ENCODE data around the gene RALGAPA1.

DNA sequence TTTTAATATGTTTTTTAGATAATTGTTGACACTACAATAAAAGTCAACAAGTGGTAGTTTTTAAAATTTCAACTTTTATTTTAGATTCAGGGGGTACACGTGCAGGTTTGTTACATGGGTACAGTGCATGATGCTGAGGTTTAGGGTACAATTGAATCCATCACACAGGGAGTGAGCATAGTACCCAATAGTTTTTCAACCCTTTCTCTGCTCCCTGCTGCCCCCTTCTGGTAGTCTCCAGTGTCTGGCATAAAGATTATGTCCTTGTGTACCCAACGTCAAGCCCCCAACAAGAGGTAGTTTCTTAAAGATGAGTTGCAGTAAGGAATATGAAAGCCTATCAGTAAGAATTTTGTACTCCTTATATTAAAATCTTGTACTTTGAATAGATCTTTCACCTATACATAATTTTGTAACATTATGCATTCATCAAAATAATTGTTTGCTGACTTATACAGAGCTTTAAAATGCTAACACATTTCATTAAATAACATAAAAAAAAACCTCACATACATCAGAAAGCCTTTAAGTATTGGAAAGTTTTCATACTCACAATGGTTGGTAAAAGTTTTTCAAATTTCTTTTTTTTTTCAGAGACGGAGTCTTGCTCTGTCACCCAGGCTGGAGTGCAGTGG, 5.4 kb upstream of the RALGAPA1 start:
- TF ChIP-seq, protein P1, sequence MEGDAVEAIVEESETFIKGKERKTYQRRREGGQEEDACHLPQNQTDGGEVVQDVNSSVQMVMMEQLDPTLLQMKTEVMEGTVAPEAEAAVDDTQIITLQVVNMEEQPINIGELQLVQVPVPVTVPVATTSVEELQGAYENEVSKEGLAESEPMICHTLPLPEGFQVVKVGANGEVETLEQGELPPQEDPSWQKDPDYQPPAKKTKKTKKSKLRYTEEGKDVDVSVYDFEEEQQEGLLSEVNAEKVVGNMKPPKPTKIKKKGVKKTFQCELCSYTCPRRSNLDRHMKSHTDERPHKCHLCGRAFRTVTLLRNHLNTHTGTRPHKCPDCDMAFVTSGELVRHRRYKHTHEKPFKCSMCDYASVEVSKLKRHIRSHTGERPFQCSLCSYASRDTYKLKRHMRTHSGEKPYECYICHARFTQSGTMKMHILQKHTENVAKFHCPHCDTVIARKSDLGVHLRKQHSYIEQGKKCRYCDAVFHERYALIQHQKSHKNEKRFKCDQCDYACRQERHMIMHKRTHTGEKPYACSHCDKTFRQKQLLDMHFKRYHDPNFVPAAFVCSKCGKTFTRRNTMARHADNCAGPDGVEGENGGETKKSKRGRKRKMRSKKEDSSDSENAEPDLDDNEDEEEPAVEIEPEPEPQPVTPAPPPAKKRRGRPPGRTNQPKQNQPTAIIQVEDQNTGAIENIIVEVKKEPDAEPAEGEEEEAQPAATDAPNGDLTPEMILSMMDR (IDR thresholded peaks at IDR 0.05; ENCODE audit: low read length), result peak; percentile 50
- TF ChIP-seq EZH2phosphoT487 (IDR thresholded peaks at IDR 0.05; ENCODE audit: low read length) (no peak), EZH2 (optimal IDR thresholded peaks at IDR 0.05; ENCODE audit: low read depth, low read length) (no peak)

Measured in MM.1S (cell line).